Measurements from ENCODE around the gene ICA1L.
"Not testable (repeated sequence)": the region's sequence is repeated elsewhere in the genome, so short reads cannot be mapped to it uniquely, and the experiment has no call there.

ICA1L gene

DNA sequence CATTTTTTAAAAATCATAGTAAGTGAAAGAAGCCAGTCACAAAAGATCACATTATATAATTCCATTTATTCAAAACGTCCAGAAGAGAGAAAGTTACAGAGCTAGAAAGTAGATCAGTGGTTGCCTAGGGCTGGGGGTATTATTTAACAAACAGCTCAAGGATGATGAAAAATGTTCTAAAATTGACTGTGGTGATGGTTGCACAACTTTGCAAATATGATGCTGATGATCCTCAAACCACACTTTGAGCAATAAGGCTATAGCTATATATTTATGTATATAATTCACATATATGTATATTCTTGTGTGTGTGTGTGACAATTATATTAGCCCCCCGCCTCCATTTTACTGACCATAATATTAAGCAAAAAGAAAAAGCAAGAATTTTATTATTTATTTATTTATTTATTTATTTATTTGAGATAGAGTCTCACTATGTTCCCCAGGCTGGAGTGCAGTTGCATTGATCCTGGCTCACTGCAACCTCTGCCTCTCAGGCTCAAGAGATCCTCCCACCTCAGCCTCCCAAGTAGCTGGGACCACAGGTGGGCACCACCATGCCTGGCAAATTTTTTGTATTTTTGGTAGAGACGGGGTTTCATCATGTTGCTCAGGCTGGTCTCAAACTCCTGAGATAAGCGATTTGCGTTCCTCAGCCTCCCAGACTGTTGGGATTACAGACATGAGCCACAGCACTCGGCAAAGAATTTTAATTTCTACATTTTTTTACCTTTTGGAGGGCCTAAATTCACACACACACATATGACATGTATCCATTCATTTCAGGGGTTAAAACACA lies 38.0 kb upstream of the ICA1L start:
- Histone ChIP-seq H3K27me3 (ENCODE audit: insufficient read depth, insufficient read length) (no peaks in the 10 kb centered on the region), H3K36me3 (ENCODE audit: insufficient read depth, insufficient read length, low read length) (peaks cover 26% of the 10 kb centered on the region), H3K9ac (ENCODE audit: insufficient read length, low read depth) (no peak overlapping the region), H3K9me3 (ENCODE audit: insufficient read depth, low read length) (no peaks in the 10 kb centered on the region), H3K4me1 (ENCODE audit: insufficient read depth, insufficient read length) (no peaks in the 10 kb centered on the region), H3K4me3 (ENCODE audit: insufficient read length, low read depth) (peak overlapping the region; percentile 87)
- no peak for TF ChIP-seq ZNF274 (IDR thresholded peaks at IDR 0.05; ENCODE audit: low read depth, low read length)
- TF ChIP-seq SUZ12 (IDR thresholded peaks at IDR 0.05; ENCODE audit: extremely low read depth, insufficient read depth, insufficient read length) = no peak
- TF ChIP-seq YY1 (IDR thresholded peaks at IDR 0.05; ENCODE audit: insufficient read depth, insufficient read length) = no peak
- no peak for DNase-seq (ENCODE audit: low read depth, low spot score)

DNA sequence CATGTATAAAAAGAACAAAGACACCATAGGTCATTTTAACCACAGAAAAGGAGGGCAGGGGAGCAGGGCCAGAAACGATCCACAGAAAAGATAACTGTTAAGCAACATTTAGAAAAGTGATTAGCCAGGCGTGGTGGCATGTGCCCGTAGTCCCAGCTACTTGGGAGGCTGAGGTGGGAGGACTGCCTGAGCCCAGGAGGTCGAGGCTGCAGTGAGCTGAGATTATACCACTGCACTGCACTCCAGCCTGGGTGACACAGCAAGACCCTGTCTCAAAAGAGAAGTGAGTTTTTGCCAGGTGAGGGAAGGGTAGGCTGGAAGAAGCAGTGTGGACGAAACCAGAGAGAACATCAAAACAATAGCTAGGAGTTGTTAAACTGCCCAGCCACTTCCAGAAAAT lies 36.6 kb upstream of the ICA1L start:
- DNase-seq (ENCODE audit: low read depth, low spot score) = no peak
- Histone ChIP-seq H3K27me3 (ENCODE audit: insufficient read depth, insufficient read length) (no peaks in the 10 kb centered on the region), H3K9me3 (ENCODE audit: insufficient read depth, low read length) (no peaks in the 10 kb centered on the region), H3K4me1 (ENCODE audit: insufficient read depth, insufficient read length) (no peaks in the 10 kb centered on the region), H3K9ac (ENCODE audit: insufficient read length, low read depth) (no peak overlapping the region), H3K36me3 (ENCODE audit: insufficient read depth, insufficient read length, low read length) (peaks cover 26% of the 10 kb centered on the region), H3K4me3 (ENCODE audit: insufficient read length, low read depth) (no peak overlapping the region)
- TF ChIP-seq SUZ12 (IDR thresholded peaks at IDR 0.05; ENCODE audit: extremely low read depth, insufficient read depth, insufficient read length) (no peak), ZNF274 (IDR thresholded peaks at IDR 0.05; ENCODE audit: low read depth, low read length) (no peak), YY1 (IDR thresholded peaks at IDR 0.05; ENCODE audit: insufficient read depth, insufficient read length) (no peak)

DNA sequence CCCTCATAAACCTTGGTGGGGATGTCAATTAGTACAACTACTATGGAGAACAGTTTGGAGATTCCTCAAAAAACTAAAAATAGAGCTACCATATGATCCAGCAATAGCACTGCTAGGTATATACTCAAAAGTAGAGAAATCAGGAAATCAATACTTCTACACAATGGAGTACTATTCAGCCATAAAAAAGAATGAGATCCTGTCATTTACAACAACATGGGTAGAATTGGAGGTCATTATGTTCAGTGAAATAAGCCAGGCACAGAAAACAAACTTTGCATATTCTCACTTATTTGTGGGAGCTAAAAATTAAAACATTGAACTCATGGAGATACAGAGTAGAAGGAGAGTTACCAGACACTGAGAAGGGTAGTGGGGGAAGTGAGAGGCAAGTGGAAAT lies 33.9 kb upstream of the ICA1L start:
- not testable (repeated sequence) for H3K9ac ChIP-seq (ENCODE audit: insufficient read length, low read depth); H3K27me3 ChIP-seq (ENCODE audit: insufficient read depth, insufficient read length)
- peaks cover 39% of the 10 kb centered on the region for H3K36me3 ChIP-seq (ENCODE audit: insufficient read depth, insufficient read length, low read length)

DNA sequence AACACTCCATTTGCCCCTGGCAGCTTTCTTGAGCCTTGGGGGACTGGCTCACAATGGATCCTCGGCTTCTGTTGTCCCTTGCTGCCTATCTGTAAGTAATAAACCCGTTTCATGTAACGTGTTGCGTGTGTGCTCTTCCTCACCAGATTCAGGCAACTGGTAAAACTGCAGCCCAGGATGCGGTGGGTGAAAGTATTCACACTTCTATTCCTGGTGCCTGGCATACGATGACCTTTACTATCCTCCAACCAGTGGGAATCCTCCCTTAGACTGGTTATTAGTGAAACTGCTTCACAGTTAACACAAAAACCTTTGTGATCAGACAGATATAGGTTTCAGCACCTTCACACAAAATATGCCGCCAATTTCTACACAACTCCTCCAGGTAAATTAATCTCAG lies 13.6 kb upstream of the ICA1L start:
- Histone ChIP-seq H3K4me3 (ENCODE audit: insufficient read length, low read depth) (no peak overlapping the region), H3K36me3 (ENCODE audit: insufficient read depth, insufficient read length, low read length) (peaks cover 84% of the 10 kb centered on the region), H3K9me3 (ENCODE audit: insufficient read depth, low read length) (no peaks in the 10 kb centered on the region), H3K9ac (ENCODE audit: insufficient read length, low read depth) (no peak overlapping the region), H3K4me1 (ENCODE audit: insufficient read depth, insufficient read length) (no peaks in the 10 kb centered on the region), H3K27me3 (ENCODE audit: insufficient read depth, insufficient read length) (no peaks in the 10 kb centered on the region)
- DNase-seq (ENCODE audit: low read depth, low spot score) = no peak
- TF ChIP-seq SUZ12 (IDR thresholded peaks at IDR 0.05; ENCODE audit: extremely low read depth, insufficient read depth, insufficient read length) = no peak
- TF ChIP-seq YY1 (IDR thresholded peaks at IDR 0.05; ENCODE audit: insufficient read depth, insufficient read length) = no peak
- TF ChIP-seq ZNF274 (IDR thresholded peaks at IDR 0.05; ENCODE audit: low read depth, low read length) = no peak

More for the DNA sequence above, 33.9 kb upstream of the ICA1L start:
- H3K4me3 ChIP-seq (ENCODE audit: insufficient read length, low read depth); DNase-seq (ENCODE audit: low read depth, low spot score); H3K9me3 ChIP-seq (ENCODE audit: insufficient read depth, low read length); H3K4me1 ChIP-seq (ENCODE audit: insufficient read depth, insufficient read length): not testable (repeated sequence)

DNA sequence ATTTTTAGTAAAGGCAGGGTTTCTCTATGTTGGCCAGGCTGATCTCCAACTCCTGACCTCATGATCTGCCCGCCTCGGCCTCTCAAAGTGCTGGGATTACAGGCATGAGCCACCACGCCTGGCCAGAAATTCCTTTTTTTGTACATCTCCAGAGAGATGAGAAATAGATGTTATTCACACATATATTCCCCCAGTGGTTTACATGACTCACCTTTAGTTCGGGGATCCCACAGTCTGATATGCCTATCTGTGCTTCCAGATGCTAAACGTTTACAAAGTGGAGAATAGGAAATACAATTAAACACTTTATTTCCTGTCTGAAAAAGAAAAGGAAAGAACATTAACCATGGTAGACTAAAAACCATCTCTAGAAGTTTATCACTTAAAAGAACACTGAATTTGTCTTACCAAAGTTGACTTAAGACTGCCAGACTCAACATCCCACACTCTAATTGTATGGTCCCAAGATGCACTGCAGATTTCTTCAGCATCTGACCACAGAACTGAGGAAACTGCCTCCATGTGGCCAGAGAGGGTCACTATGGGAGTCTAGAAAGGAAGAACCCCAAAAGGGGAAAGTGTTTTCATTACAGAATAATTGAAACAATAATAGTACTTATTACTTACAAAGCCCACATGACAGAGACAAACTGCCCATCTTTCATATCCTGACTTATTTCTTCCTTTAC lies 12.6 kb upstream of the ICA1L start:
- TF ChIP-seq ZNF274 (IDR thresholded peaks at IDR 0.05; ENCODE audit: low read depth, low read length) = no peak
- TF ChIP-seq SUZ12 (IDR thresholded peaks at IDR 0.05; ENCODE audit: extremely low read depth, insufficient read depth, insufficient read length) = no peak
- no peak for TF ChIP-seq YY1 (IDR thresholded peaks at IDR 0.05; ENCODE audit: insufficient read depth, insufficient read length)
- no peak for DNase-seq (ENCODE audit: low read depth, low spot score)
- Histone ChIP-seq H3K4me1 (ENCODE audit: insufficient read depth, insufficient read length) (no peaks in the 10 kb centered on the region), H3K4me3 (ENCODE audit: insufficient read length, low read depth) (no peak overlapping the region), H3K36me3 (ENCODE audit: insufficient read depth, insufficient read length, low read length) (peaks cover 84% of the 10 kb centered on the region), H3K9me3 (ENCODE audit: insufficient read depth, low read length) (no peaks in the 10 kb centered on the region), H3K27me3 (ENCODE audit: insufficient read depth, insufficient read length) (no peaks in the 10 kb centered on the region), H3K9ac (ENCODE audit: insufficient read length, low read depth) (no peak overlapping the region)

DNA sequence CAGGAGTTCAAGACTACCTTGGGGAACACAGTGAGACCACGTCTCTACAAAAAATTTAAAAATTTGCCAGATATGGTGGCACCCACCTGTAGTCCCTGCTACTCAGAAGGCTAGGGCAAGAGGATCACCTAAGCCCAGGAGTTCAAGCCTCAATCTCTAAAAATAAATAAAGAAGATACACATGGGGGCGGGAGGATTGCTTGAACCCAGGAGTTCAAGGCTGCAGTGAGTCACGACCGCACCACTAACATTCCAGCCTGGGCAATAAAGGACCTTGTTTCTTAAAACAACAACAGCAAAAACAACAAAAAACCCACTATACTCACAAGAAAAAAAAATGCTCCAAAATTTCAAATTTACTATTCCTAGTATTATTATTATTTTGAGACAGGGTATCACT lies 10.0 kb upstream of the ICA1L start:
- no peak for DNase-seq (ENCODE audit: low read depth, low spot score)
- Histone ChIP-seq H3K9me3 (ENCODE audit: insufficient read depth, low read length) (no peaks in the 10 kb centered on the region), H3K4me1 (ENCODE audit: insufficient read depth, insufficient read length) (no peaks in the 10 kb centered on the region), H3K4me3 (ENCODE audit: insufficient read length, low read depth) (no peak overlapping the region), H3K9ac (ENCODE audit: insufficient read length, low read depth) (no peak overlapping the region), H3K27me3 (ENCODE audit: insufficient read depth, insufficient read length) (no peaks in the 10 kb centered on the region), H3K36me3 (ENCODE audit: insufficient read depth, insufficient read length, low read length) (peaks cover 82% of the 10 kb centered on the region)
- TF ChIP-seq SUZ12 (IDR thresholded peaks at IDR 0.05; ENCODE audit: extremely low read depth, insufficient read depth, insufficient read length) (no peak), ZNF274 (IDR thresholded peaks at IDR 0.05; ENCODE audit: low read depth, low read length) (no peak), YY1 (IDR thresholded peaks at IDR 0.05; ENCODE audit: insufficient read depth, insufficient read length) (no peak)

DNA sequence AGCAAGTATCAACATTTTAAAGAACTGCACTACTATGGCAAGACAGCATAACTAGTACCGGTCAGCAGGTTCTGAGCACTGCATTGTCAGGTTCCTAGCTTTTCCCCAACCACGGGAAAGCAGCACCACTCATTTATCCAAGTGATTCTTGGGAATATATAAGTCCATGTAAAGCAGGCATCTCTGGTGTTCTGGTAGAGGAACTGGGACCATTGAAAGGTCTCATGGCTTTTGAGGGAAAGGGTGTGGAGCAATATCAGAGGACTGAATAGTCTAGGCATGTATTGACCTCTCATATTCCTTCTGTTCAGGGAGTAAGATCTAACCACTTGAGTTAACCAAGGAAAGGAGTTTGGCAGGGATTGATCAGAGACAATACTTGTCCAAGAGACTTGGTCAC lies 6.1 kb upstream of the ICA1L start:
- TF ChIP-seq ZNF274 (IDR thresholded peaks at IDR 0.05; ENCODE audit: low read depth, low read length) = no peak
- Histone ChIP-seq H3K4me3 (ENCODE audit: insufficient read length, low read depth) (no peak overlapping the region), H3K36me3 (ENCODE audit: insufficient read depth, insufficient read length, low read length) (peaks cover 54% of the 10 kb centered on the region), H3K4me1 (ENCODE audit: insufficient read depth, insufficient read length) (no peaks in the 10 kb centered on the region), H3K9ac (ENCODE audit: insufficient read length, low read depth) (no peak overlapping the region), H3K9me3 (ENCODE audit: insufficient read depth, low read length) (no peaks in the 10 kb centered on the region), H3K27me3 (ENCODE audit: insufficient read depth, insufficient read length) (no peaks in the 10 kb centered on the region)
- DNase-seq (ENCODE audit: low read depth, low spot score) = no peak
